ENCODE data around the gene NIFK.
A peak's percentile ranks its signal among the peaks of the same experiment; 100 is the strongest.
"Not testable (repeated sequence)": the region's sequence is repeated elsewhere in the genome, so short reads cannot be mapped to it uniquely, and the experiment has no call there.

Gene NIFK

DNA sequence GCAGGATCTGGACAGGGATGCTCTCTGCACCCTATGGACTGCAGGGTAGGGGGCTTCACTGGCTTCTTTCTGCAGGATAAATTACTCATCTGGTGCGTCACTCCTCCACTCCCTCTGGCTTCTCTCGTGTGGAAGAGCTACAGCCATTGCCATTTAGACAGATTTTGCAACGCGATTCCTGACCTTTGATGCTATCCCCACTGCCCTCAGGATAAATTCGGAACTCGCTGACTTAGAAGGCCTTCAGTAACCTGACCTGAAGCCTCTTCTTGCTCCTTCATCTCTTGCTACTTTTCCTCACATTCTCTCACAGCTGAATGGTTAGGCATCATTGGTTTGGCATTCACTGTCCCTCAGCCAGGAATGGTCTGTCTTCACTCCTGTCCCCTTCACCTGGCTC is 5.3 kb downstream of the NIFK start:
- DNase-seq = no peak

GRCh38 chr2:121727950-121728349 is 8.7 kb downstream of the NIFK start:
- no peak for DNase-seq

DNA sequence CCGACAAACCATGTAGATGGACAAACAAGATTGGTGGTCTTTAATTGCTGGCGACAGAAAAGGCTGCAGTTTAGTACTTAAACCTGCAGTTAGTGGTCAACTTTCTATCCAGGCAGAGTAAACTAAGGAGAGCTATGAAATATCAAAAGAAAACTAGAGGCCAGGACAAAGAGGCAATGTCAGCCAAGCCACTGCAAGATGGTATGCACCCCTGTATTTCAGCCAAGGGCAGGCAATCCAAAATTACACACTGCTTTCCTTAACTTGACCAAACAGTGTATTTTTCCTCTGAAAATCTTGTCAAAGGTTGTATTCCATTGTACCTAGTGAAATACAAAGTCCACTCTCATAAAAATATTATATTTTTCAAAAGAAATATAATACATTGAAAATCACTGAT is 9.3 kb downstream of the NIFK start:
- no peak for DNase-seq

DNA sequence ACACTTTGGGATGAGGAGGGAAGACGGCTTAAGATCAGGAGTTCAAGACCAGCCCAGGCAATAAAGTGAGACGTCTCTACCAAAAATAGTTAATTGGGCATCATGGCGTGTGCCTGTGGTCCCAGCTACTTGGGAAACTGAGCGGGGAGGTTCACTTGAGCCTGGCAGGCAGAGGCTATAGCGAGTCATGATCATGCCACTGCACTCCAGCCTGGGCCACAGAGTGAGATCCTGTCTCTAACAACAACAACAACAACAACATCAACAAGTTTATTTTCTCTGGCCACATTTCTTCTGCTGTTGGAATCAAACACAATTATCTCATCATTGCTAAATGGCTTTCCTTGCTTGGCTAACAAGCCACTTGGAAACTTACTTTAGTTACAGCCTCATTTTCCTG is 13.4 kb downstream of the NIFK start:
- no peak for DNase-seq

DNA sequence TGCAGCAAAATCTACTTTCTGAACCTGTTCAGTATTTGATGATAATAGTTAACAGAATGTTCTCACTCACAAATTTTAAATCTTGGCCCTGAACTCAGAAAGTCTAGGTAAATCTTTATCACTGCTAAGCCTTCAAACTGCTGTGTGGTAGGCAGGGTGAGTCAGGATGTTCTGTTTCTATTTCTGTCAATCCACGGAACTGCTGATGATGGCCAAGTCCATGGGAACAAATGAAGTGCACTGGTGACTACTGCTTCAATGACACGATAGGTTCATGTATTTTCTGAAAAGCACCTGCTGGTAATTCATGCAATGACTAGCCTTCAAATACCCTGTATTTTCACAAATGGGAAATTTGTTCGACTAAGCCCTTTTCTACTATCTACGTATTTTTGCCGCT is 14.2 kb downstream of the NIFK start:
- DNase-seq = no peak

GRCh38 chr2:121721926-121722325 is 14.7 kb downstream of the NIFK start:
- no peak for DNase-seq

DNA sequence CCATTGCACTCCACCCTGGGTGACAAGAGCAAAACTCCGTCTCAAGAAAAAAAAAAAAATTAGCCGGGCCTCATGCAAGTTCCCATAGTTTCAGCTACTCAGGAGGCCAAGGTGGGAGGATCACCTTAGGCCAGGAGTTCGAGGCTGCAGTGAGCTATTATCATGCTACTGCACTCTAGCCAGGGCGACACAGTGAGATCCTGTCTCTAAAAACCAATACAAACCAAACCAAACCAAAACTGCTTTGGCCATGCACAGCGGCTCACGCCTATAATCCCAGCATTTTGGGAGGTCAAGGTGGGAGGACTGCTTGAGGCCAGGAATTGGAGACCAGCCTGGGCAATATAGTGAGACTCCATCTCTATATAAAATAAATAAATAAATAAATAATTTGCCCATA is 19.1 kb downstream of the NIFK start:
- no peak for DNase-seq

DNA sequence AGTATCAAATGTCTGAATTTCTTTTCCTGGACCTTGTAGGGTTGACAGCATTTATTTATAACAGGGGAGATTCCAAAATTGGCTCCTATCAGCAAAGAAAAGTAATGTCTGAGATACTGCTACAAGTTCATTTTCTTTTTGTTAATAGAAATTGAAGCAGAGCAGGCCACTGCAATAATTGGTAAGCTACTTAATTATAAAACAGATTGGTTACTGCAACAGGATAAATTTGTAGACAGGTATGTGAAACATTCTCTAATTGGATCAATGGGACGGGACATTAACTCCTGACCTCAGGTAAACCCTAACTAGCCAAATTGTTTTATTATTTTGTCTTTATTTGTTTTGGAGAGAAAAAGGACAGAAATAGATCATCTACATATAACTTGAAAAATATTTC is 20.5 kb downstream of the NIFK start:
- no peak for DNase-seq

- DNase-seq = not testable (repeated sequence)
These were observed 25.2 kb downstream of the NIFK start for GRCh38 chr2:121711481-121711880.

DNA sequence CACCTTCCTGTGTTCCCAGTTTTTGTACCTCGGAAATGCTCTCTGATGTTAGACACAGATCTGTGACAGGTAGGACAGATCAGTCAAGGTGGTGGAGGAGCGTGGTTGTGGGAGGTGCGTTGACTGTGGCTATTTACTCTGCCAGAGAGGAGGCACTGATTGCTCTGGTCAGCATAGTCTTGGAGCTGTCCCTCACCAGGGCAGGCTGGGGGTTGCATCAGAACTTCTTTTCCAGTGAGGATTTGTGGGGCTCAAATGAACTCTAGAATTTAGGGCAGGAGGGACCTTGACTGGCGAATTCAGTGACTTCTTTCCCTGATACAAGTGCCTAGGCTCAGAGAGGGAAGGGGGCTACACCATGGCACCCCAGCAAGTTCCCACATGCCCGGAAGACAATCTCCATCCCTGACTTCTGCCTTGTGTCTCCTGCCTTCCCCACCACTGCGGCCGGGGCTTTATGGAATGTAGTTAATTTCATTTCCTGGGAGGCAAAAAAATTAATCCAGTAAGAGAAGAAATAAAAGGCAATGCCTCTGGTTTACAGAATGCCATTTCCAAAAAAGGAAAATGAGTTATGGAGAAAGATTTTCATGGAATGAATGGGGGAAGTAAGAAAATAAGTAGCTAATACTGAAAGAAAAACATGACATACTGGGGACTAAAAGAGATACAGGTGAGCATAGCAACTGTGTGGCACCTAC is 26.1 kb downstream of the NIFK start:
- no peak for DNase-seq

DNA sequence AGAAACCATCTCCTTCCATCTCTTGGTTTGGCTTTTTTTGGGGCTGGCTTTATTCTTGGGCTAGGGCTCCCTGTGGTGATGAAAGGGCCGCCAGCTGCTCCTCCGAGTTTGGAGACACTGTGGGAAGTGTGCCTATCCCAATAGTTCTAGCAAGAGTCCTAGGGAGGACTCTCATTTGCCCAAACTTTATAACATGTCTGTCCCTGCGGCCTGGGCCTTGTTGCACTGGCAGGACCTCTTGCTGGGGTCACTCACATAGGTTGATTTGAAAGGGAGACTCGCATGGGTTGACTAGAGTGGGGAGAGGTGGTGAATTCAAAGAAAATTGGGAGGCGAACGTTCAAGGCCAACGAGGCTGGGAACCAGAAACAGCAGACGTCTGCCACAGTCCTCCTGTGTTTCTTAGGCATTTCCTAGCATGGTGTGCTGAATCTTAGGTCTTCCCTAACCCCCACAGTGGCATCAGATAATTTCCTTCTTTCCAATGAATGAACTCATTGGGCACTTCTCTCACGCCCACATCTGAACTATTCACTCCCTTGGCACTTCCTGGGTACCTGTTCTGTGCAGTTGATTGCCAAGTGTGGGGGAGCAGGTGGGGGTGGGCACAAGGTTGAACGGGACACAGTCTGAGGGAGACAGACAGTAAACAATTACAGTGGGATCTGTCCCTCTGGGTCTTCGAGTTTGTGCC is 26.8 kb downstream of the NIFK start:
- no peak for DNase-seq

GRCh38 chr2:121707920-121708361 is 28.7 kb downstream of the NIFK start:
- DNase-seq = no peak

- DNase-seq = no peak
These were observed 29.2 kb downstream of the NIFK start for GRCh38 chr2:121707344-121707919.

DNA sequence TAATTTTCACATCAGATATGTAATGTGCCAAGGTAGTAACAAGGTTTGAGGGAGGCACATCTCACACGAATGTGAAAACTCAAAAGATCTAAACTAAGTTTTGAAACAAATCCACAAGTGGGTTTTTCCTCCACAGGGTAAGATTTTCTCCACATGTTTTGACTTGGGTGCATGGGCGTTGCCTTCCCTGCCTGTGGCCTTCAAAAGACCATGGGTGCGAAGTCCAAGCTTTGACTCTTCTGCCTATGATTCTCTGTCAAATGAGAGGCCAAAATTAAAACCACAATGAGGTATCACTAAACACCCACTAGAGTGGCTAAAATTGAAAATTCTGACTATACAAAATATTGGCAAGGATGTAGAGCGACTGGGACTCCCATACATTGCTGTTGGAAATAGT is 30.7 kb downstream of the NIFK start:
- DNase-seq = no peak

DNA sequence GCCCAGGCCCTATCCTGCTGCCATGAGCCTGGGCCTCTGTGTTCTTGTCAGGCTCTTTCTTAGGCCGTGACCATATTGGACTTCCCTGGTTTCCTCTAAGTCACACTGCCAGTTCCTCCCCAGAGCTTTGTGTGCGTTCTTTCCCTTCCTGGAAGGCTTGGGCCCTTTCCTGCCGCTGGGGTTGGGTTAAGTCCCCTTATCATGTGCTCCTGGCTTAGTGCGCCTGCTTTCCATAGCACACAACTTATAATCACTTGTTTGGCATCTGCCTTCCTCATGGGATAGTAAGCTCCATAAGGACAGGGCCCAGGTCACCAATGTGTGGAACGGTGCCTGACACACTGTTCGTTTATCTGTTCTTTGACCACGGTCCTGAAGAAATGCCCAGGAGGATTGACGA is 31.3 kb downstream of the NIFK start:
- DNase-seq = no peak

DNA sequence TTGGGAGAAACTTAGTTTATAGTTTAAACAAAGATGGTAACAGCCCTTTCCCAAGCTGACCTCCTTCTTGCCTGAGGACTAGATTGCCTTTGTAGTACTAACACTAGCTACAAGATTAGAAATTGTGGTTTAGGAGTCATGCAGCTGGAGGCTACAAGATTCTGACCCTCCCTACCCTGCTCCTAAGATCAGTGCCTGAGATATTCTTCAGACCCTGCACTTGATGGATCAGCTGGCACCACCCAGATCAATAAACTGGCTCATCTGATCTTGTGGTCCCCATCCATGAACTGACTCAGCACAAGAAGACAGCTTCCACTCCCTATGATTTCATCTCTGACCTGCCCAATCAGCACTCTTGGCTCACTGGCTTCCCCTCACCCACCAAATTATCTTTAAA is 34.9 kb downstream of the NIFK start:
- DNase-seq = not testable (repeated sequence)

GRCh38 chr2:121699421-121700333 is 37.0 kb downstream of the NIFK start:
- peak; percentile 48 for DNase-seq

GRCh38 chr2:121698318-121698930 is 38.3 kb downstream of the NIFK start:
- no peak for DNase-seq

- DNase-seq = no peak
These were observed 39.5 kb downstream of the NIFK start for GRCh38 chr2:121697108-121697631.

GRCh38 chr2:121696410-121696930 is 40.2 kb downstream of the NIFK start:
- DNase-seq = no peak

DNA sequence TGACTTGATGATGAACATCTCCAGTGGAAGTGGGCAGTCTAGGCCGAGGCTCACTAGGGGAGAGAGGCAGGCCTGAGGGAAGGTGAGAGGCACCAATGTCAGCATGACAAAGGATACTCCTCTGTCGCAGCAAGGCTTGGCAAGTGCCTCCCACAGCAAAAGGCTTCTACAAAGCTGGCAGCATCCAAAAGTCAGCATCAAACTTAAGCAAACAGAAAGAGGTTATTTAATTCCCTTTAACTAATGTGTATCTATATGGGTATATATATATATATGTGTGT is 41.6 kb downstream of the NIFK start:
- DNase-seq = no peak

DNA sequence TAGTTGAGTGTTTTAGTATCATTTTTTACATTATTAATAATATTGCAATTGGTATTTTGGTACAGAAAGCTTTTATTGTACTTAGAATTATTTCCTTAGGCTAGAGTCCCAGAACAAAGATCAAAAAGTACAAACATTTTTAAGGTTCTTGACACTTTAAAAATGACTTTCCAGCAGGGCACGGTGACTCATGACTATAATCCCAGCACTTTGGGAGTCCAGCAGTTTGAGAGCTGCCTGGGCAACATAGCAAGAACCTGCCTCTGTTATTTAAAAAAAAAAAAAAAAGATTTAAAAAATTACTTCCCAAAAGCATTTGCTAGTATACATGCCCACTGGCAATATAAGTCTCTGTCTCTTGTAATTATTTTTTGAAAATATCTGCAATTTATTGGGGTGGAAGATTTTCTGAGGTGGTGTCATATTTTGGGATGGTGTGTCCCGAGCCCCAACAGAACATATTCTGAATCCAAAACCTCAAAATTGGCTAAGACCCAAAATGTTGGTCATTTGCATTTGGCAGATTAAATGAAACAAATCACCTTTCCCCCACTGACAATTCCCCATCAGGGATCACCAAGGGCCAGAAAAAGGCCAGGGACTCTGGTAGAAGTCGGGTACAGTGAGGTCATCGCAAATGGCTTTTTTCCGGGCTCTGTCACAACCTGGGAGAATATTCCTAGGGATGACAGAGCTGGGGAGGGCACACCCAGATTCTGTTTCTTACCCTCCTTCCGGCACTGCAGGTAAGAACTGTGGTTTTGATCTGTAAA is 42.1 kb downstream of the NIFK start:
- no peak for DNase-seq
